ENCODE results near the gene SYCN.

SYCN gene

GRCh38 chr19:39155741-39156140, 48.3 kb downstream of the SYCN start:
- DNase-seq (ENCODE audit: low read depth) = no peak

GRCh38 chr19:39155114-39155700, 48.9 kb downstream of the SYCN start:
- DNase-seq (ENCODE audit: low read depth) = no peak

- no peak for DNase-seq (ENCODE audit: low read depth)
These were observed 49.4 kb downstream of the SYCN start for GRCh38 chr19:39154629-39155100.

GRCh38 chr19:39154100-39154628, 49.9 kb downstream of the SYCN start:
- DNase-seq (ENCODE audit: low read depth) = no peak

Measured in non-pigmented ciliary epithelial cell (primary cell).